Measurements from ENCODE around the gene PLCB2.
A peak's percentile ranks its signal among the peaks of the same experiment; 100 is the strongest.

Gene PLCB2

GRCh38 chr15:40272485-40273056, 35.2 kb downstream of the PLCB2 start:
- no peak for TF ChIP-seq CTCF (IDR thresholded peaks at IDR 0.05; ENCODE audit: low read depth, low read length)
- DNase-seq (ENCODE audit: extremely low read depth, low read depth): no peak

GRCh38 chr15:40271685-40272484, 35.9 kb downstream of the PLCB2 start:
- no peak for TF ChIP-seq CTCF (IDR thresholded peaks at IDR 0.05; ENCODE audit: low read depth, low read length)
- DNase-seq (ENCODE audit: extremely low read depth, low read depth): no peak

GRCh38 chr15:40270246-40270995, 37.3 kb downstream of the PLCB2 start:
- DNase-seq (ENCODE audit: extremely low read depth, low read depth): no peak
- no peak for TF ChIP-seq CTCF (IDR thresholded peaks at IDR 0.05; ENCODE audit: low read depth, low read length)

GRCh38 chr15:40269604-40270003, 38.1 kb downstream of the PLCB2 start:
- no peak for DNase-seq (ENCODE audit: extremely low read depth, low read depth)
- no peak for TF ChIP-seq CTCF (IDR thresholded peaks at IDR 0.05; ENCODE audit: low read depth, low read length)

GRCh38 chr15:40267670-40268069, 40.1 kb downstream of the PLCB2 start:
- DNase-seq (ENCODE audit: extremely low read depth, low read depth): no peak
- TF ChIP-seq CTCF (IDR thresholded peaks at IDR 0.05; ENCODE audit: low read depth, low read length): no peak

GRCh38 chr15:40266828-40267304, 40.9 kb downstream of the PLCB2 start:
- no peak for TF ChIP-seq CTCF (IDR thresholded peaks at IDR 0.05; ENCODE audit: low read depth, low read length)
- DNase-seq (ENCODE audit: extremely low read depth, low read depth): peak; percentile 57

- TF ChIP-seq CTCF (IDR thresholded peaks at IDR 0.05; ENCODE audit: low read depth, low read length): no peak
Observed at GRCh38 chr15:40265875-40266274, 41.9 kb downstream of the PLCB2 start.

More at GRCh38 chr15:40265875-40266274, 41.9 kb downstream of the PLCB2 start:
- DNase-seq (ENCODE audit: extremely low read depth, low read depth): no peak
